ENCODE data around the gene SULF2.

DNA sequence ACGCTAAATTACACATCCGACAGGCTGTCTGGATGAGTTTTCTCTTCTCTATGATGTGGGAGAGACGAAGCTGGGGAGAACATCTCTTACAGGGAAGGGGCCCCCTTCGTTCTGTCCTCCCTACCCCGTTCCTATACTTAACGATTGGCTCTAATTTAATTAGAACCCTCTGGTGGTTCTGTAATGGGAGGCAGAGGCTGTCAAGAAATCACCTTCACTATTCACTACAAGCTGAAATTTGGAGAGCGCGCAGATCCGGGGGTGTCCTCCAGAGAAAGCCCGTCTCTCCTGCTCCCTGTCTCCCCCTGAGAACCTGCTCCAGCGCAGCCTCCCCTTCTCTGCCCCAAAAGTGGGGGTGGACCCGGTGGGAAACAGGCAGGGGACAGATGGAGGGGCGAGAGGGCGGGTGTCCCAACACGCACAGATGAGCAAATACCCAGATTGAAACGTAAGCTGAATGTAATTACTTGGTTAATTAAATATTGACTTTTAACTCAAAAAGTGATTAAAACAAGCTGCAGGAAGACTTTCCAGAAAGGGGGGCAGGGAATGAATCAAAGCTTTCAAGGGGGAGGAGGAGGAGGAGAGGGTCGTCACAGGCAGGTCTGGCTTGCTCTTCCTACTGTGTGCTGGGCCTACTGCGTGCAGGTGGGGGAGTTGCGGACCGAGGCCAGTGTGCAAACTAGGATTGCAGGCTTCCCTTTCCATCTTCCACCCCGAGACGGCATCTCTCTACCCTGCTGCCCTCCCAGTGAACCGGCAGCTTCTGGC lies 1.3 kb downstream of the SULF2 start:
- TF ChIP-seq, protein P1, sequence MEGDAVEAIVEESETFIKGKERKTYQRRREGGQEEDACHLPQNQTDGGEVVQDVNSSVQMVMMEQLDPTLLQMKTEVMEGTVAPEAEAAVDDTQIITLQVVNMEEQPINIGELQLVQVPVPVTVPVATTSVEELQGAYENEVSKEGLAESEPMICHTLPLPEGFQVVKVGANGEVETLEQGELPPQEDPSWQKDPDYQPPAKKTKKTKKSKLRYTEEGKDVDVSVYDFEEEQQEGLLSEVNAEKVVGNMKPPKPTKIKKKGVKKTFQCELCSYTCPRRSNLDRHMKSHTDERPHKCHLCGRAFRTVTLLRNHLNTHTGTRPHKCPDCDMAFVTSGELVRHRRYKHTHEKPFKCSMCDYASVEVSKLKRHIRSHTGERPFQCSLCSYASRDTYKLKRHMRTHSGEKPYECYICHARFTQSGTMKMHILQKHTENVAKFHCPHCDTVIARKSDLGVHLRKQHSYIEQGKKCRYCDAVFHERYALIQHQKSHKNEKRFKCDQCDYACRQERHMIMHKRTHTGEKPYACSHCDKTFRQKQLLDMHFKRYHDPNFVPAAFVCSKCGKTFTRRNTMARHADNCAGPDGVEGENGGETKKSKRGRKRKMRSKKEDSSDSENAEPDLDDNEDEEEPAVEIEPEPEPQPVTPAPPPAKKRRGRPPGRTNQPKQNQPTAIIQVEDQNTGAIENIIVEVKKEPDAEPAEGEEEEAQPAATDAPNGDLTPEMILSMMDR (conservative IDR thresholded peaks at IDR 0.05): no peak
- TF ChIP-seq ZFX (IDR thresholded peaks at IDR 0.05): no peak
